Muscle of back (tissue), 13 donors: Measurements from ENCODE around the gene TAS2R3. TPM values are rescaled to one million over a fixed set of nuclear protein-coding genes. Genes with fewer than 3 reads are reported as not detected.
A peak's percentile ranks its signal among the peaks of the same experiment; 100 is the strongest.
"Not testable (repeated sequence)": the region's sequence is repeated elsewhere in the genome, so short reads cannot be mapped to it uniquely, and the experiment has no call there.

Source experiments
- DNase-seq, 3 donors: peaks; one replicate each; pipeline versions ENCODE4 v3.0.0 to v3.0.0-alpha.2; 2013
- long read RNA-seq, 9 donors: transcript quantifications; one replicate each; lab custom pipeline, GENCODE V29; 2026
- polyA plus RNA-seq, 10 donors: library from polyadenylated mRNA; unstranded; fragments of 120-200 nt; gene quantifications; one replicate each; pipeline ENCODE4 v1.2.1, GENCODE V29; 2013; ENCODE audit not compliant: insufficient read length in 10 of 10

Gene TAS2R3
- under 1 TPM in 9 of 10 donors, not detected in 1; 0.12 to 0.58 (median 0.50) TPM for polyA plus RNA-seq
- long read RNA-seq, donor 1, partial matches to known transcripts: 0 of 1 reads
- long read RNA-seq, donor 1, other reads (novel, unspliced or antisense): 0 of 1 reads
- long read RNA-seq, donor 2: 0 reads
- long read RNA-seq, donor 3: 0 reads
- long read RNA-seq, donor 4: 0 reads
- long read RNA-seq, donor 5: 0 reads
- long read RNA-seq, donor 6: 0 reads
- long read RNA-seq, donor 7: 0 reads
- long read RNA-seq, donor 8: 0 reads
- long read RNA-seq, donor 9: 0 reads

DNA sequence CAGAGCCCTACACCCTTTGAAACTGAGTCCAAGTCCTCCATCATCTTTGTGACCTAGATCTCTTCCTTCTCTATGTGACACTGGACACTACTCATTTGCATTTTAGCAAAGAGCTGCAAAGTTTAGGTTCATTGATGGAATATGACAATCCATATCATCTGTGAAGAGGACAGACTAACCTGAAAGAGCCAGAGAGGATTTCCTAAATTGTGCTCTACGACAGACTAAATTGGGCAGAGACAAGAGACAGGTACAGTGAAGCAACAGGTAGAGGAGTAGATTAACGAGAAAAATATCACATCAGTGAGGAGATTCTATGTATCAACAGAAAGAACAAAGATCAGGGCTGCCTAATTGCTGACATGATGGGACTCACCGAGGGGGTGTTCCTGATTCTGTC lies at the start of gene TAS2R3:
TAS2R3 (plus strand) TSS at position 301 of the 400 bp plus-strand sequence; CDS start at position 363, 62 bp downstream.
- DNase-seq: no peak

GRCh38 chr7:141714571-141714970 lies 49.3 kb upstream of the TAS2R3 start:
- DNase-seq: no peak

- DNase-seq: no peak
Measured at GRCh38 chr7:141715018-141715417, 48.9 kb upstream of the TAS2R3 start.

DNA sequence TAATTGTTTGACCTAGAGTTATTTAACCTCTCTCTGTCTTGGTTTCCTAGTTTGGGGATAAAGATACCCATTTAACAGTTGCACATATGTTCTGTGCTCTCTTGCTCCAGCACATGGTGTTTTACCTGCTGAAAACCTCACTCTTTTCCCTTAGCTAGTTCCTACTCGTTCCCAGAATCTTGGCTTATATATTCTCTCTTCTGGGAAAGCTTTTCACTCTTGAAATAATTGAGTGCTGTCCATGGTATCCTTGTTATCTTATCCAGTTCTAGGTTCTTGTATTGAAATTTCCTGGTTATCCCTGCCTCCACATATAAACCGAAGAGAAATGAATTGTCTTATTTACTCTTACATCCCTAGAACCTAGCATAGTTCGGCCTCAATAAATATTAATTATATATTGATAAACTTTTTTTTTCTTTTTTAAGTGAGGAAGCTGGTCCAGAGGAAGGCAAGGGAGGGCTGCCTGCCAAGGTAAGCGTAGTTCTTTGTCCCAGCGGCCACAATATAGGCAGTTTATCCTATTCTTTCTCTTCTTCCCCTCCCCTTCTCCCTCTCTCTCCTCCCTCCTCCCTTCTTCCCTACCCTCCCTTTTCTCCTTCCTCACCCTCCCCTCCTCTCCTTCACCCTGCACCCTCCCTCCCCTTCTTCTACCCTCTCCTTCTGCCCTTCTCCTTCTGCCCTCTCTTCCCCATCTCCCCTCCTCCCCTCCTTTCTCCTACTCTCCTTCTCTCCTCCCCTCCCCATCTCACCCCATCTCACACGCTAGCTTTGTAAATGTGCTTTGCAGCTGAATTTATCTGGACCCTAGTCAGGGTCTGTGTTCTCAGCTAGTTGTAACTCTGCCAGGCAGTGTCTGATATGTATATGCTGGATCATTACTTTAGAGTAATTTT lies 47.9 kb upstream of the TAS2R3 start:
- DNase-seq: no peak

GRCh38 chr7:141717450-141717849 lies 46.4 kb upstream of the TAS2R3 start:
- no peak for DNase-seq

DNA sequence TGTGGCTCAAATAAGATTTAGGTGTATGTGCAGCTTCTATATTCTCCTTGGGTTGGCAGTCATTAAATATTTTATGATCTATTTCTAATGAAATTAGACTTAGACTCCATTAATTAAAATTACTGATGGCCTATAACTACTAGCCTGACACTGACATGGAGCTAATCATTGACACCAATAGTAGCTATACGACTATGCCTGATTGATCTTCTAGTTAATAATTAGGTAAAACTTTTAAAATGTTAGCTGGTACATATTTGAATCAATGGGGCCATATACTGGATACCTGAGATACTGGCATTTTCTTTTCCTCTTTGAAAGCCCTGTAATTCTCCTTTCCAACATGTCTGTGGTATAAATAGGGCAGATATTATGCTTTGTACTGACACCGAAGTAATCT lies 41.4 kb upstream of the TAS2R3 start:
- no peak for DNase-seq

DNA sequence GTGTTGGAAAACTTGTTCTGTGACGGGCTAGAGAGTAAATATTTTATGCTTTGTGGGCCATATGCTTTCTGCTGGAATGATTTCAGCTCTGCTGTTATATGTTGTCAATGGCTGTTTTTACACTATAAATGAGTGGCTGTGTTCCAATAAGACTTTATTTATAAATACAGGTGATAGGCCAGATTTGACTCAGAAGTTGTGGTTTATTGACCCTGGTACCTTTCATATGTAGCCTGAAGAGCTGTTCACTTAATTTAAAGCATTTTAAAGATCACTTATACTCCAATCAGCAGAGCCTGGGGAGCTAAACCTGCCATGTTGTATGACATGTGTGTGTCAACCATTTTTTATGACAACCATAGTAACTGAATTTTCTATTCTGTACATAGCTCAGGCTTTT lies 34.9 kb upstream of the TAS2R3 start:
- no peak for DNase-seq

DNA sequence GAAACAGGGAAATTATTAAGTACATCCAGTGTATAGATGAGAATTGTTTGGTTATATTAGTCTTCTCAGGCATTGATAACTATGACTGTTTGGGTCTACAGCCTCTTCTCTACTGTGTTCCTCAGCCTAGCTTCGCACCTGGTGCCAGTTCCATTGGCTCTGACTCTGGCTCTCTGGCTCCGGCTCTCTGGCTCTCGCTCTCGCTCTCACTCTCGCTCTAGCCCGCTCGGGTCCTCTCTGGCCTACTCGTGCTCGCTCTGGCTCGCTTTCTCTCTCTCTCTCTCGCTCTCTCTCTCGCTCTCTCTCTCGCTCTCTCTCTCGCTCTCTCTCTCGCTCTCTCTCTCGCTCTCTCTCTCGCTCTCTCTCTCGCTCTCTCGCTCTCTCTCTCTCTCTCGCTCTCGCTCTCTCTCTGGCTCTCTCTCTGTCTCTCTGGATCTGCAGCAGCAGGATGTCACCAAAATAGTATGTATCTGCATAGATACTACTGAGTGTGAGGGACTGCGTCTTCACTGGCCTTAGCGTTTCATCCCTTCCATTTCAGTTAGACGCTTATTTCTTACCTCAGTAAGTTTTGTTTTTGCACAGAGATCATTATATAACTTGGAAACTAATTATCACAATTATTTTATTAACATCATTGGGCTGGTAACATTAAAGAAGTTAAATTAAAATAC lies 32.3 kb upstream of the TAS2R3 start:
- no peak for DNase-seq

- DNase-seq: peak in 1 of 3 donors; percentile 8
Measured at GRCh38 chr7:141737118-141737835, 26.6 kb upstream of the TAS2R3 start.

GRCh38 chr7:141737836-141738591 lies 25.9 kb upstream of the TAS2R3 start, which contains the start of gene SSBP1:
Gene SSBP1 (plus strand): TSS chr7:141738358. CDS start chr7:141739167, 809 bp downstream.
- DNase-seq: peak; percentile 97 to 98 (median 97)

- no peak for DNase-seq
Measured at GRCh38 chr7:141738592-141739013, 25.3 kb upstream of the TAS2R3 start.

DNA sequence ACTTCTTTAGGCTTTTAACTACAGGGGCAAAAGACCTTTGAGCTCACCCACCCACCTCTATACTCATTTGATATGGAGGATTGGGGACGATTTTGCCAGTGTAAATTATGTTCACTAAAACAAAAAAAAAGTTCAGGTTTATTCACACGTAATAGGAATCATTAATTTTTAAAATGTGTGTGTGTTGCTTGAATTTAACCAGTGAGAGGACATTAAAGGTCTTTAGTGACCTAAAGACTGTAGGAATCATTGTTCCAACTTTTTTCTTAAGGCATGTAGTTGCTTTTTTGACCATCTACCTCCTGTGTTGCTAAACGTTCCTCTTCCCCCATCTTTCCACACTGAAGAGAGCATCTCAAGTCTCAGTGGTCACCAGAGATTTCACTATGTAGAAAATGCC lies 24.6 kb upstream of the TAS2R3 start:
- no peak for DNase-seq

DNA sequence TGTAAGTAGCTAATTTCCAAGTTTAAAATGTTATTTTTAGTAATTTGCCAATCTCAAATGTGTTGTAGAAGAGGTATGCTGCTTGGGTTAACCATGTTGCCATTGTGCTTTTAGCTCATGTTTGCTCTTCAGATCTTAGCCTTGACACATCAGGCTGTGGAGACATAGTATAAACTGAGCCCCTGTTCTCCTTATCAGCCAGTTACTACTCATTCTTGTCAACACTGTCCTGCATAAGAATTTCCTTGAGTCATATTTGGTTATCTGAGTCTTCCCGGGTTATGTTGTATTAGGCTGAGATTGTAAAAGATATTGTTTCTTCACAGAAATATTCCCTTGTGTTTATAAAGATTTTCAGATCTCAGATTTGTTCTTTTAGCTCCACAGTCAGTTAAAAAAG lies 21.7 kb upstream of the TAS2R3 start:
- DNase-seq: no peak

- DNase-seq: no peak
Measured at GRCh38 chr7:141744131-141744530, 19.8 kb upstream of the TAS2R3 start.

GRCh38 chr7:141748396-141748795 lies 15.5 kb upstream of the TAS2R3 start:
- DNase-seq: no peak

- DNase-seq: not testable (repeated sequence)
Measured at GRCh38 chr7:141751904-141752303, 12.0 kb upstream of the TAS2R3 start.

DNA sequence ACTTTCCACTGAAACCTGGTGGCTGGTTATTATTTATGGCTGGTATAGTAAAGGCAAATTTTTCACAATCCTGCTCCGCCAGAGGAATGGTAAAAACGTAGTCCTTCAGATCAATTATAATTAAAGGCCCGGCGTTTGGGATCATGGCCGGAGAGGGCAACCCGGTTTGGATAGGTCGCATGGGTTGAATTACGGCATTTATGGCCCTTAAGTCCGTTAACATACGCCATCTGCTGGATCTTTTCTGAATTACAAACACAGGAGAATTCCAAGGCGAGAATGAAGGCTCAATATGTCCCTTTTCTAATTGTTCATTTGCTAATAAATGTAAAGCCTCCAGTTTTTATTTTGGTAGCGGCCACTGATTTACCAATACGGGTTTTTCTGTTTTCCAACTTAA lies 11.3 kb upstream of the TAS2R3 start:
- DNase-seq: no peak

- DNase-seq: no peak
Measured at GRCh38 chr7:141754939-141755338, 9.0 kb upstream of the TAS2R3 start.

GRCh38 chr7:141770083-141770583 lies 6.2 kb downstream of the TAS2R3 start:
- DNase-seq: not testable (repeated sequence)

DNA sequence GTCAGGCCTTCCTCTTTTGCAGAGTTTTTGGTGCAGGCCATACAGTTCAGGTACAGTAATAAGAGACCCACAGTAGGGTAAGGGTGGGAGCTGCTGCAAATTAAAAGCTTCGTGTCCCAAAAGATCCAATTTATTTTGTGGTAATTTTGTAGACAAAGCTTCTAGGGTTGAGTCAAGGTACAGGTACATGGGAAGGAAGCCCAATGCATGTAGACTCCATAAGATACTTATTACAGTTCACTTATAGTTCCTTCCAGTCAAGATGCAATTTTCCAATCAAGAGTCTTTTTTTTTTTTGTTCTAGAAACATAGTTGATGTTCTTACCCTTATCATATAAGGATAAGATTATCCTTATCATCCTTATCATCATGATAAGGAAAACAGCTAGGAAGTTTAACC lies 12.5 kb downstream of the TAS2R3 start, which contains the start of gene TAS2R4:
TAS2R4 (plus strand) TSS at position 301 of the 400 bp plus-strand sequence. CDS start 1,815 bp downstream, outside the sequence.
- no peak for DNase-seq
